SKM-1 (cell line): ENCODE results near the gene LRIG1.

ENCODE experiments used
- DNase-seq: peaks from one replicate; lab custom pipeline; 2025; ENCODE audit not compliant: unreplicated experiment; lab: John Stamatoyannopoulos, UW

LRIG1 gene

GRCh38 chr3:66500576-66501482, at the start of gene LRIG1:
TSS of gene LRIG1 (minus strand) at chr3:66501022. CDS start at chr3:66500407, 615 bp downstream.
- DNase-seq: peak; percentile 93

DNA sequence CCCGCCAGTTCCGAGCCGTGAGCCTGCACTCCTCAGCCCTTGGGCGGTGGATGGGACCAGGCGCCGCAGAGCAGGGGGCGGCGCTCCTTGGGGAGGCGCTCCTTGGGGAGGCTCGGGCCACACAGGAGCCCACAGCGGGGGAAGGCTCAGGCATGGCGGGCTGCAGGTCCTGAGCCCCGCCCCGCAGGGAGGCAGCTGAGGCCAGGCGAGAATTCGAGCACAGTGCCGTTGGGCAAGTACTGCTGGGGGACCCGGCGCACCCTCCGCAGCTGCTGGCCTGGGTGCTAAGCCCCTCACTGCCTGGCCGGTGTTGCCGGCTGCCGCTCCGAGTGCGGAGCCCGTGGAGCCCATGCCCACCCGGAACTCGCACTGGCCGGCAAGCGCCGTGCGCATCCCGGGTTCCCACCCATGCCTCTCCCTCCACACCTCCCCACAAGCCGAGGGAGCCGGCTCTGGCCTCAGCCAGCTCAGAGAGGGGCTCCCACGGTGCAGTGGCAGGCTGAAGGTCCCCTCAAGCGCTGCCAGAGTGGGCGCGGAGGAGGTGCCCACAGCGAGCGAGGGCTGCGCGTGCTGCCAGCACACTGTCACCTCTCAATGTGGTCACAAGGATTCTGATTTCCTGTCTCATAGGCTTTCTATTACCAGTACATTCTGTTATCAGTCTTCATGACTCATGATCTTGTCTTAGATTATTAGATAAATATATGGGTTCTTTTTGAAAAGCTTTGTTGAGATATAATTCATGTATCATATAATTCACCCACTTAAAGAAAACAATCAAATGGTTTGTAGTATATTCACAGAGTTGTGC, 44.0 kb upstream of the LRIG1 start:
- no peak for DNase-seq

GRCh38 chr3:66542153-66542552, 41.3 kb upstream of the LRIG1 start:
- no peak for DNase-seq

DNA sequence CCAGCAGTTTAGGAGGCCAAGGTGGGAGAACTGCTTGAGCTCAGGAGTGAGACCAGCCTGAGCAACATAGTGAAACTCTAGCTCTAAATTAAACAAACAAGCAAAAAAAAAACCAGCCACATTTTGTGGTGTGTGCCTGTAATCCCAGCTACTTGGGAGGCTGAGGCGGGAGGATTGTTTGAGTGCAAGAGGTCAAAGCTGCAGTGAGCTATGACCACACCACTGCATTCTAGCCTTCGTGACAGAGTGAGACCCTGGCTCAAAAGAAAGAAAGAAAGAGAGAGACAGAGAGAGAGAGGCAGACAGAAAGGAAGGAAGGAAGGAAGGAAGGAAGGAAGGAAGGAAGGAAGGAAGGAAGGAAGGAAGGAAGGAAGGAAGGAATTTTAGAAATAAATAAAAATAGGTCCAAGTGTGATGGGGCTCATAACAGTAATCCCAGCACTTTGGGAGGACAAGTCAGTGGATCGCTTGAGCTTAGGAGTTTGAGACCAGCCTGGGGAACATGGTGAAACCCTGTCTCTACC, 38.7 kb upstream of the LRIG1 start:
- DNase-seq: no peak

GRCh38 chr3:66538390-66538789, 37.6 kb upstream of the LRIG1 start:
- DNase-seq: no peak

- DNase-seq: no peak
Observed at GRCh38 chr3:66537735-66538134, 36.9 kb upstream of the LRIG1 start.

- DNase-seq: no peak
Observed at GRCh38 chr3:66536791-66537190, 36.0 kb upstream of the LRIG1 start.

DNA sequence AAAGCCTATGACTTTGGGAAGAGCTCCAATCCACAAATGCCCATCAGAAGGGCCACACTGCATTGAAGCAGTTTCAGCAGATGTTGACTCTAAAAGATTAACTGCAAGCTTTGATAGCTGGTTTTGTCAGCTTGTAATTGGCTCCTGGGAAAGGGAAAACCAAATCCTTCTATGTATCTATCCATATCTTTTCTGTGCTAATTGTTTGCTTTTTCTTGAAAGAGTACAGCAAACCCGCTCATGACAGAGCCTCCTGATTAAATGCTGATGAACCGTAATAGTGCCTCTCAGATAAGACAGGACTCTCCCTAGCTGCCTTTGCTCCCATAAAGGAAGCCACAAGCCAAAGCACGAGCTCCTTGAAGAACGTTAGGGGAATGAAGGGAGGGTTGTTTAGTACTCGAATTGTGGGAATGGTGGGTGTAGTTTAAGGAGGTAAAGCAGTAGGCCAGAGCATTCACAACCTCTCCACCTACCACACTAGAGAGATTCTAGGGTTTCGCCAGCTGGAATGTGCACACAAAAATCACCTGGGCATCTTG, 33.6 kb upstream of the LRIG1 start:
- no peak for DNase-seq

DNA sequence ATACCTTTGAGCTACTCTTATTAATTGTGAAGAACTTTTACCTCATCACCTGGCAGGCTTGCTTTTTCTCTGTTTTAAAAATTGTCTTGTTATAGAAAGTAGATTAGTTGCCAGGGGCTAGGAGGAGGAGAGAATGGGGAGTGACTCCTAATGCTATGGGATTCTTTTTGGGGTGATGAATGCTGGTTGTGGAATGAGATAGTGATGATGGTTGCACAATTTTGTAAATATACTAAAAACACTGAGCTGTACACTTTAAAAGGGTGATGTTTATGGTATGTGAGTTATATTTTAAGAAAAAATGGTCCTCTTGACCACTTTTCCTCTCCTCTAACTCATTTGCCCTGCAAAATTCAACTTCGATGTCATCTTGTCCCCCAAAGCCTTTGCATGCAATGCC, 31.8 kb upstream of the LRIG1 start:
- DNase-seq: no peak

DNA sequence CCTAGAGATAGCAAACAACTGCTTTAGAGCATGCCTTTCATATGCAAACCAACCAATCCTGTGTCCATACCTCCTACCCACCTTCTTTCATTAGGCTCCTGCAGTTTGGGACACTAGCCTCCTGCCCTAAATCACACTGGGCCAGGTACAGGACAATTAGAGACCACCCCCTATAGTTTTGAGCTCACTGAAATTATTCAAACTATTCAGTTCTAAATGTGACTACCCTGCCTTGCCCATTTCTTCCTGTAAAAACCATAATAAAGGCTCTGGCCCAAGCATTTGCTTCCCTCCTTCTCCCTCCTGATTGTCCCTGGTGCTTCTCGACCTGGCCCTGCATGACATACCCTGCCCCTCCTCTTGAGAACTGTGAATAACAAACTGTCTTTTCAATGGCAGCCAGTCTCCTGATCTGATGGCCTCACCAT, 31.4 kb upstream of the LRIG1 start:
- no peak for DNase-seq

- DNase-seq: no peak
Observed at GRCh38 chr3:66531256-66531655, 30.4 kb upstream of the LRIG1 start.

DNA sequence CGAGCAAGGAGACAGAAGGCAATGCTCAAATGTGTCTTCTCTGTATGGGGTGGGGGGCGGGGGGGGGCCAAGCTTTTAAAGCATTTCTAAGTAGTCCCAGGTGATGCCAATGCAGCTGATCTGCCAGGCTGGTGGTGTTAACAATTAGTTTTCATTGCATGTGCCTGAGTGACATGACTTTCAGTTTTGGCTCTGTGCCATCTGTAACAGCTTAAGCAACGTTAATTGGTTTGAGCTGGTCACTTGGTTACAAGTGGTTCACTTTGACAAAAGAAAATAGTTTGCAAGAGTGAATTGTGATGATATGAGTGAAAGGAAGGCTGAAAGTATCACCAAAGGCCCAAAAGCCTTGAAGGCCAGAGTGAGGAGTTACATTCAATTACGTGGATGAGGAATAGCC, 26.4 kb upstream of the LRIG1 start:
- no peak for DNase-seq

- no peak for DNase-seq
Observed at GRCh38 chr3:66525771-66526170, 24.9 kb upstream of the LRIG1 start.

DNA sequence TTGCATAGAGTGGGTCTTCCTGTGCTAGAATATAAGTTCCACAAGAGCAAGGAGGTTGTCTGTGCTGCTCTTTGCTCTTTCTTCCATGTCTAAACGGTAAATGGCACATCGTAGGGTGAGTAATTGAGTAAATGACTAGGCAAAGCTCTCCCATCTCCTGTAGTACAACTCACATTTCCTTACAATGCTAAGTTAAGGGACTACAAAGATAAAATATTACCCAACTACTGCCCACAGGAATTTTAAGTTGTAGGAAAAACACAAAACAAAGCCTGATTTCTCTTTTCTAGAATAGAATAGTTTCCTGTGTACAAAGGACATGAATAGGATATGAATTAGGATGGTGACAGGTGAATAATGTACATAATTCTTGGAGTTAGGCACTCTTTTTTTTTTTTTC, 19.9 kb upstream of the LRIG1 start:
- DNase-seq: no peak

- no peak for DNase-seq
Observed at GRCh38 chr3:66518644-66519043, 17.8 kb upstream of the LRIG1 start.

- DNase-seq: no peak
Observed at GRCh38 chr3:66518126-66518525, 17.3 kb upstream of the LRIG1 start.

GRCh38 chr3:66517241-66517640, 16.4 kb upstream of the LRIG1 start:
- DNase-seq: no peak

DNA sequence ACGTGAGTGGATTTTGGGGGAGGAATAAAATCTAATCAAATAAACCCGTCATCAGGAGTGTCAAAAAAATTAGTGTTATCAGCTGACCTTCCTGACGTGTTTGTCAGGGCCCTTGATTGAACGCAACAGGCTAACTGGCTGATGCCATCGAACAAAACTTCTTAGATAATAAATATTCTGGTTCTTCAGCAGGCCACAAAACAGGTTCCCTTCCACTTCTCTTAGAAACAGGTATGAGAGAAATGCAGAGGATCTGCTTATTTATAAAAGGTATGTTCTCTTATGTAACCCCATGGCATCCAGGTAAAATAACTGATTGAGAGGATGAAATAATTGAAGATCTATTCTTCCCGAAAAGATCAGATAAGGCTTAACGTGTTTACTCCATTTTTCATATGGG, 7.6 kb upstream of the LRIG1 start:
- DNase-seq: no peak

- no peak for DNase-seq
Observed at GRCh38 chr3:66507423-66508260, 6.8 kb upstream of the LRIG1 start.

DNA sequence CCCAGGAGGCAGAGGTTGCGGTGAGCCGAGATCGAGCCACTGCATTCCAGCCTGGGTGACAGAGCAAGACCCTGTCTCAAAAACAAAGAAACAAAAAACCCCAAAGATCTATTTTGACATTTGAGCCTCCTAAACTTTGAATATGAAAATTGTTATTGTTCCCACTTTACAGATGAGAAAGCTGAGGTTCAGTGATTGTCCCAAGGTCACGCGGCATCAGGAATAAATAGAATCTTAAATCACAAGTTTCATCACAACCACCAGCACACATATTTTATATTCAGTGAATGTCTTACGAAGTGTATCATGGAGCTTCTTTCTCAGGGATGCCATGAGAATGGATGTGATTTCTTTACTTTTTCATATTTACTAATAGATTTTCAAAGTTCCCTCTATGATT, 5.3 kb upstream of the LRIG1 start:
- DNase-seq: no peak
